Mesothelial cell of epicardium (in vitro differentiated cells): ENCODE measurements around the gene GRIA1. TPM values are rescaled to one million over a fixed set of nuclear protein-coding genes. Genes with fewer than 3 reads are reported as not detected.

ENCODE experiments used
- DNase-seq, 2 experiments: peaks; one replicate each; pipeline ENCODE4 v3.0.0; 2021; ENCODE audit warnings: low spot score in 2 of 2; ENCODE audit not compliant: unreplicated experiment in 2 of 2
- H3K27ac Mint-ChIP-seq: 2 replicates; pipeline ENCODE4 v1.8.0; 2021; ENCODE audit warnings: mixed read lengths
- H3K27me3 Mint-ChIP-seq: 2 replicates; pipeline ENCODE4 v1.8.0; 2021; ENCODE audit warnings: low read depth, mixed read lengths
- H3K36me3 Mint-ChIP-seq: 2 replicates; pipeline ENCODE4 v1.8.0; 2021; ENCODE audit warnings: mixed read lengths
- H3K4me1 Mint-ChIP-seq: 2 replicates; pipeline ENCODE4 v1.8.0; 2021; ENCODE audit warnings: mixed read lengths
- H3K4me3 Mint-ChIP-seq: 2 replicates; pipeline ENCODE4 v1.8.0; 2021; ENCODE audit warnings: mild to moderate bottlenecking, moderate library complexity, mixed read lengths
- H3K9me3 Mint-ChIP-seq: 2 replicates; pipeline ENCODE4 v1.8.0; 2021; ENCODE audit warnings: mixed read lengths
- total RNA-seq: library from RNA; stranded (reverse); gene quantifications from 3 replicates; pipeline ENCODE4 v1.2.1, GENCODE V29; 2021
- TF ChIP-seq, protein P1 (sequence below): fragments of 200-600 bp; sonication (generic); IDR thresholded peaks from one replicate; pipeline ENCODE4 v1.5.0; 2021; ENCODE audit warnings: antibody characterized with exemption; ENCODE audit not compliant: unreplicated experiment

The GRIA1 gene
- total RNA-seq, 1 donor from 2014 or later = 1.3 TPM

DNA sequence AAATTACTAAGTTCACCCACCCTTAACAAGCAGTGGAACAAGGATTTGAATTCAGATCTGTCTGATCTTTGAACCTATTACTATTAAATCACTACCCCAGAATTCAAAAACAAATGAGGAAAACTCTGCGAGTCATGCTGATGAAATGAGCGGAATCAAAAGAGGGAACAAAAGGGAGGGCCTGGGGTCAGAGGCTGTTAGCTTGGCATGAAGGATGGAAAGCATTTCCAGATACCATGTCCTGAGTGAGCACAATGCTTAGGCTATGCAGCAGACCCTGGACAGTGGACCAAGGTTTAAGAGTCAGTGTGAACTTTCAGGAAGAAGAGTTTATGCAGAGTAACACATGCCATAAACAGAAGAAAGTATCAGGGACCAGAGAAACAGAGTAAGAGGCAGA is 30.5 kb downstream of the GRIA1 start:
- TF ChIP-seq, protein P1, sequence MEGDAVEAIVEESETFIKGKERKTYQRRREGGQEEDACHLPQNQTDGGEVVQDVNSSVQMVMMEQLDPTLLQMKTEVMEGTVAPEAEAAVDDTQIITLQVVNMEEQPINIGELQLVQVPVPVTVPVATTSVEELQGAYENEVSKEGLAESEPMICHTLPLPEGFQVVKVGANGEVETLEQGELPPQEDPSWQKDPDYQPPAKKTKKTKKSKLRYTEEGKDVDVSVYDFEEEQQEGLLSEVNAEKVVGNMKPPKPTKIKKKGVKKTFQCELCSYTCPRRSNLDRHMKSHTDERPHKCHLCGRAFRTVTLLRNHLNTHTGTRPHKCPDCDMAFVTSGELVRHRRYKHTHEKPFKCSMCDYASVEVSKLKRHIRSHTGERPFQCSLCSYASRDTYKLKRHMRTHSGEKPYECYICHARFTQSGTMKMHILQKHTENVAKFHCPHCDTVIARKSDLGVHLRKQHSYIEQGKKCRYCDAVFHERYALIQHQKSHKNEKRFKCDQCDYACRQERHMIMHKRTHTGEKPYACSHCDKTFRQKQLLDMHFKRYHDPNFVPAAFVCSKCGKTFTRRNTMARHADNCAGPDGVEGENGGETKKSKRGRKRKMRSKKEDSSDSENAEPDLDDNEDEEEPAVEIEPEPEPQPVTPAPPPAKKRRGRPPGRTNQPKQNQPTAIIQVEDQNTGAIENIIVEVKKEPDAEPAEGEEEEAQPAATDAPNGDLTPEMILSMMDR = no peak
- no peak overlapping the region for H3K4me3 Mint-ChIP-seq
- H3K9me3 Mint-ChIP-seq = no peaks in the 10 kb centered on the region
- H3K4me1 Mint-ChIP-seq = peaks cover 12% of the 10 kb centered on the region
- H3K27ac Mint-ChIP-seq = no peak overlapping the region
- no peaks in the 10 kb centered on the region for H3K36me3 Mint-ChIP-seq
- H3K27me3 Mint-ChIP-seq = peaks cover 2% of the 10 kb centered on the region
- no peak for DNase-seq

DNA sequence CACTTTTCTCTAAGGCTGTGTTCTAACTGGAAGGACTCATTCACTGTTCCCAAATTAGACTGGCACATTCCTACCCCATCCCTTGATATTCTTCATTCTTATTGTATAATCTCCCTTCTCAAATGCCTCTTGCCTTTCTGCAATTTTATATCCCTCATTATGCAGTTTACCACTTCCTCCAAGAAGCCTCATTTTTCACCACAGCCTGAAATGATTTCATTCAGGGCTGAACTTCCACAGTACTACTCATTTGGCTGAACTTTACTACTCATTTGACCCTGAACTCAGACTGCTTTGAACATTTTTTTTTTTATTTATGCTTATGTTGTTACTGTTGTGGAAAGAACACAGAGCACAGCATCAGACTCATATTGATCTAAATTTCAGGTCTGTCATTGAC is 32.7 kb downstream of the GRIA1 start:
- peaks cover 5% of the 10 kb centered on the region for H3K27me3 Mint-ChIP-seq
- DNase-seq = no peak
- no peaks in the 10 kb centered on the region for H3K36me3 Mint-ChIP-seq
- H3K4me1 Mint-ChIP-seq = peaks cover 4% of the 10 kb centered on the region
- H3K4me3 Mint-ChIP-seq = no peak overlapping the region
- H3K9me3 Mint-ChIP-seq = no peaks in the 10 kb centered on the region
- TF ChIP-seq, protein P1 = no peak
- no peak overlapping the region for H3K27ac Mint-ChIP-seq

DNA sequence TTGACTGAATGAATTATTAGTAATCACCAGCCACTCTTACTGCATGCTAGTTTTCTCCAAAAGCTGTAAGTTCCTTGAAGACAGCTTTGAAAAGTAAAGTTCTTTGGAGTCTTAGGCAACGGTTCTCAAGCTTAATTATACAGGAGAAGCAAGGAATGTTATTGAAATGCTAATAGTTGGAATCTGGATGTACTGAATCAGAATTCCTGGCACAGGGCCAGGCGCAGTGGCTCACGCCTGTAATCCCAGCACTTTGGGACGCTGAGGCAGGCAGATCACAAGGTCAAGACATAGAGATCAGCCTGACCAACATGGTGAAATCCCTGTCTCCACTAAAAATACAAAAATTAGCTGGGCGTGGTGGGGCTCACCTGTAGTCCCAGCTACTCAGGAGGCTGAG is 33.4 kb downstream of the GRIA1 start:
- Mint-ChIP-seq H3K4me1 (peaks cover 4% of the 10 kb centered on the region), H3K27me3 (peaks cover 8% of the 10 kb centered on the region), H3K9me3 (no peaks in the 10 kb centered on the region), H3K27ac (no peak overlapping the region), H3K36me3 (no peaks in the 10 kb centered on the region), H3K4me3 (no peak overlapping the region)
- no peak for DNase-seq
- TF ChIP-seq, protein P1 = no peak

DNA sequence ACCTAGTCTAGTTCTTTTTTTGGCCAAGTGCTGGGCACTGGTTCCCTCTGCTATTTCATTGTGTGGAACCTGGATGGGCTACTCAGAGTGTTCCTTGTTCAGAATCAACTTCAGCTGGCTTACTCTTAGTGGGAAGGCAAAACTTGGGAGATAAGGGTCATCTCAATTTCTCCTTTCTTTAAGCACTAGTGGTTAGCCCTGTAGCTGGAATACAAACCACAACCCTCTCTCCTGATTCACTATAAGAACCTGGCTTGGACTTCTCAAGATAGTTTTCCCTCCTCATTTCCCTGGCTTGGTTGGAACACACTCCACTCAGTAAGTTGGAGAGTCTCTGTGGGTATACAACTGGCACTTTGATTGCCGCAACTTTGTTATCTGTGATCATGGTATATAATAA is 35.1 kb downstream of the GRIA1 start:
- no peak for DNase-seq
- TF ChIP-seq, protein P1 = no peak
- no peaks in the 10 kb centered on the region for H3K9me3 Mint-ChIP-seq
- H3K36me3 Mint-ChIP-seq = no peaks in the 10 kb centered on the region
- peaks cover 8% of the 10 kb centered on the region for H3K27me3 Mint-ChIP-seq
- no peak overlapping the region for H3K4me3 Mint-ChIP-seq
- no peak overlapping the region for H3K27ac Mint-ChIP-seq
- peaks cover 4% of the 10 kb centered on the region for H3K4me1 Mint-ChIP-seq

DNA sequence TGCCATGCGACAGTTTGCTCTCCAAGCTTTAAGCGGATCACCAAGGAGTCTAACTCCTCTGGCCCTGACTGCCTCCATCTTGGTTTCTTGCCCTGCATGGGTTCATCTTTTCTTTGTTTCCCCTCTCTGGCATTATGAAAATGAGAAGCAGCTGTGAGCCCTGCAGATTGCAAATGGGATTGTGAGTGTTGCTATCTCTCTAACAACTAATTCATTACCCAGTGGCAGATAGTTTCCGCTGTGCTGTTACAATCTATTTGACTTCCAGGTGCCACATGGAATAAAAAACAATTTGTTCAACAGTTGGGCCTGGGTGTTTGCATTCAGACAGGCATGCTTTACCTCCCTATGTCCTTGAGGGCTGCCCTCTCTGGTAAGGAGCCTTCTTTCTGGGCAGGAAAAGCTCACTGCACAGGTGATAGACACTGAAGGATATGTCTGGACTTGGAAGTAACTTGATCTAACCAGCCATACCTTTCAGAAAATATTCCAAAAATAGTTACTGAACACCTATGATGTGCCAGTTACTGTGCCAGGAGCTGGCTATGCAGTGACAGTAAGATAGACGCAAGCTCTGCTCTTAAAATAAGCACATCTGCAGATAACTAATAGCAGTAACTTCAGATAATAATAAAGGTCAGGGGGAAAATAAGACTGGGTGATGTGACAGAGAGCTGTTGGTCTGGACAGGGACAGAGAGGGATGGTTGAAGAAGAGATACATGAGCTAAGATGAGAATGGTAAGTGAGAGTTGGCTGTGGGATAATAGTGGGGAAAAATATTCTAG is 40.1 kb downstream of the GRIA1 start:
- Mint-ChIP-seq H3K36me3 (no peaks in the 10 kb centered on the region), H3K27me3 (peaks cover 8% of the 10 kb centered on the region), H3K4me3 (no peak overlapping the region), H3K27ac (no peak overlapping the region), H3K9me3 (no peaks in the 10 kb centered on the region), H3K4me1 (no peaks in the 10 kb centered on the region)
- TF ChIP-seq, protein P1 = no peak
- DNase-seq = no peak
